Measurements from ENCODE around the gene CYP26A1. TPM values are rescaled to one million over a fixed set of nuclear protein-coding genes. Genes with fewer than 3 reads are reported as not detected.
A peak's percentile ranks its signal among the peaks of the same experiment; 100 is the strongest.

The CYP26A1 gene
- total RNA-seq, 1 donor from 2014 or later, result not detected

- H3K27me3 ChIP-seq (ENCODE audit: control insufficient read depth, insufficient read depth, low read length), result peaks cover 2% of the 10 kb centered on the region
- no peak for TF ChIP-seq CTCF (IDR thresholded peaks at IDR 0.05; ENCODE audit: insufficient read depth, low read length, severe bottlenecking)
- no peak overlapping the region for H3K4me3 ChIP-seq (ENCODE audit: low read depth, low read length)
- no peaks in the 10 kb centered on the region for H3K36me3 ChIP-seq (ENCODE audit: control insufficient read depth, insufficient read depth, low read length)
- peak; percentile 13 for FAIRE-seq
- no peak for DNase-seq (ENCODE audit: low read depth)
These were observed 47.6 kb downstream of the CYP26A1 start for GRCh38 chr10:93121311-93121710.

- H3K4me3 ChIP-seq (ENCODE audit: low read depth, low read length), result no peak overlapping the region
- H3K27me3 ChIP-seq (ENCODE audit: control insufficient read depth, insufficient read depth, low read length), result no peaks in the 10 kb centered on the region
- no peak for DNase-seq (ENCODE audit: low read depth)
- H3K36me3 ChIP-seq (ENCODE audit: control insufficient read depth, insufficient read depth, low read length), result no peaks in the 10 kb centered on the region
- no peak for TF ChIP-seq CTCF (IDR thresholded peaks at IDR 0.05; ENCODE audit: insufficient read depth, low read length, severe bottlenecking)
- FAIRE-seq, result no peak
These were observed 50.1 kb downstream of the CYP26A1 start for GRCh38 chr10:93123766-93124165.

GRCh38 chr10:93124580-93125318, 51.1 kb downstream of the CYP26A1 start:
- Histone ChIP-seq H3K36me3 (ENCODE audit: control insufficient read depth, insufficient read depth, low read length) (no peaks in the 10 kb centered on the region), H3K4me3 (ENCODE audit: low read depth, low read length) (no peak overlapping the region), H3K27me3 (ENCODE audit: control insufficient read depth, insufficient read depth, low read length) (no peaks in the 10 kb centered on the region)
- DNase-seq (ENCODE audit: low read depth), result no peak
- FAIRE-seq, result no peak
- TF ChIP-seq CTCF (IDR thresholded peaks at IDR 0.05; ENCODE audit: insufficient read depth, low read length, severe bottlenecking), result no peak

GRCh38 chr10:93125966-93126365, 52.3 kb downstream of the CYP26A1 start:
- H3K27me3 ChIP-seq (ENCODE audit: control insufficient read depth, insufficient read depth, low read length), result no peaks in the 10 kb centered on the region
- H3K36me3 ChIP-seq (ENCODE audit: control insufficient read depth, insufficient read depth, low read length), result no peaks in the 10 kb centered on the region
- FAIRE-seq (no peak), DNase-seq (ENCODE audit: low read depth) (no peak)
- H3K4me3 ChIP-seq (ENCODE audit: low read depth, low read length), result no peak overlapping the region
- no peak for TF ChIP-seq CTCF (IDR thresholded peaks at IDR 0.05; ENCODE audit: insufficient read depth, low read length, severe bottlenecking)

GRCh38 chr10:93126483-93127052, 52.9 kb downstream of the CYP26A1 start:
- no peak for FAIRE-seq
- H3K27me3 ChIP-seq (ENCODE audit: control insufficient read depth, insufficient read depth, low read length), result no peaks in the 10 kb centered on the region
- TF ChIP-seq CTCF (IDR thresholded peaks at IDR 0.05; ENCODE audit: insufficient read depth, low read length, severe bottlenecking), result peak; percentile 37
- no peak for DNase-seq (ENCODE audit: low read depth)
- no peak overlapping the region for H3K4me3 ChIP-seq (ENCODE audit: low read depth, low read length)
- H3K36me3 ChIP-seq (ENCODE audit: control insufficient read depth, insufficient read depth, low read length), result no peaks in the 10 kb centered on the region

Other genes starting within 250 kb of the CYP26A1 start
- gene EXOC6, start 225.4 kb upstream of the CYP26A1 start, total RNA-seq, result 9.3 and 12.4 TPM in 2 replicates
- under 0.01 TPM in 2 replicates for gene CYP26C1, start 13.1 kb upstream of the CYP26A1 start, total RNA-seq

Data from bronchial epithelial cell (primary cell).